ENCODE results near the gene ABL2.
A peak's percentile ranks its signal among the peaks of the same experiment; 100 is the strongest.

Gene ABL2

GRCh38 chr1:179095924-179096323 is 133.6 kb downstream of the ABL2 start:
- DNase-seq (ENCODE audit: low read depth): no peak
- H3K4me3 ChIP-seq (ENCODE audit: low read length): no peak overlapping the region
- TF ChIP-seq CTCF (conservative IDR thresholded peaks at IDR 0.05; ENCODE audit: low read length): no peak

GRCh38 chr1:179095377-179095776 is 134.1 kb downstream of the ABL2 start:
- no peak for TF ChIP-seq CTCF (conservative IDR thresholded peaks at IDR 0.05; ENCODE audit: low read length)
- peak; percentile 74 for DNase-seq (ENCODE audit: low read depth)
- no peak overlapping the region for H3K4me3 ChIP-seq (ENCODE audit: low read length)

- no peak for TF ChIP-seq CTCF (conservative IDR thresholded peaks at IDR 0.05; ENCODE audit: low read length)
- H3K4me3 ChIP-seq (ENCODE audit: low read length): no peak overlapping the region
- DNase-seq (ENCODE audit: low read depth): no peak
These were observed 134.7 kb downstream of the ABL2 start for GRCh38 chr1:179094818-179095217.

DNA sequence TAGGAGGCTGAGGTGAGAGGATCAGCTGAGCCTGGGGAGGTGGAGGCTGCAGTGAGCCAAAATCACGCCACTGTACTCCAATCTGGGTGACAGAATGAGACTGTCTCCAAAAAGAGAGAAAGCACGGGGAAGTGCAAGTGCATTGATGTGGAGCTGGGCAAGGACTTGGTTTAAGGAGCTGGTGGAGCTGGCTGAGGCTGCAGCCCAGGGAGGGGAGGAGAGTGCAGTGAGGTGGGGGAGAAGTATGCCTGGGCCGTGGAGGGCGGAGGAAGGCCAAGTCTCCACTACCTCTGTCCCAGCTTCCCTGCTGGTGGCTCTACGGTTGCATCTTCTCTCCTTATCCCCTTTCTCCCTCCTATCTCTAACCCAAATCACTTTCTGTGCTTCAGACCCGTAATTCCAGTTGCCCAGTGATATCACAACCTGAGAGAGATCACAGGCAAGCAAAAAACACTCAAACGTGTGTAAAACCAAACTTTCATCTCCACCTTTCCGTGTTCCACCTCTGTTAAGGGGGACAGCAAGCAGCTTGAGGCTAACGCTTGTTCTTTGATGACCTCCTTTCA is 136.5 kb downstream of the ABL2 start:
- TF ChIP-seq CTCF (conservative IDR thresholded peaks at IDR 0.05; ENCODE audit: low read length): no peak
- no peak overlapping the region for H3K4me3 ChIP-seq (ENCODE audit: low read length)
- no peak for DNase-seq (ENCODE audit: low read depth)

GRCh38 chr1:179091691-179092165 is 137.7 kb downstream of the ABL2 start:
- DNase-seq (ENCODE audit: low read depth): peak; percentile 96
- TF ChIP-seq CTCF (conservative IDR thresholded peaks at IDR 0.05; ENCODE audit: low read length): no peak
- no peak overlapping the region for H3K4me3 ChIP-seq (ENCODE audit: low read length)

DNA sequence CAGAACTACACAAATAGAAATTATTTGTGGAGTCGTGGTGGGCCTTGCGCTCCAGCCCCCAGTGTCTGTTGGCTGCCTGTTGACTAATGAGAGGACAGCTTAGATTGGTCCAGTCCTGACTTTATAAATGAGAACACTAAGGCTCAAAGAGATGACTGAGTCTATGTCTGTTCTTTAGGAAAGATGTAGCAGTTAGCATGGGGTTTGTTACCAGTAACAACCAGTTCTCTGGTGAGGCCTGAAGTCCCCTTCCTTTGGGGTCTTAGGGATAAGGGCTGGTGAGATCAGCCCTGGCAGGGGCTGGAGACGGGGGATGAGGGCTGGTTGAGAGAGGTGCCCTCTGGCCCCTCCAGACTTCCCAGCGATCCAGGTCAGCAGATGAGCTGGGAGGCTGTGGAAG is 138.6 kb downstream of the ABL2 start:
- H3K4me3 ChIP-seq (ENCODE audit: low read length): no peak overlapping the region
- DNase-seq (ENCODE audit: low read depth): no peak
- TF ChIP-seq CTCF (conservative IDR thresholded peaks at IDR 0.05; ENCODE audit: low read length): no peak

DNA sequence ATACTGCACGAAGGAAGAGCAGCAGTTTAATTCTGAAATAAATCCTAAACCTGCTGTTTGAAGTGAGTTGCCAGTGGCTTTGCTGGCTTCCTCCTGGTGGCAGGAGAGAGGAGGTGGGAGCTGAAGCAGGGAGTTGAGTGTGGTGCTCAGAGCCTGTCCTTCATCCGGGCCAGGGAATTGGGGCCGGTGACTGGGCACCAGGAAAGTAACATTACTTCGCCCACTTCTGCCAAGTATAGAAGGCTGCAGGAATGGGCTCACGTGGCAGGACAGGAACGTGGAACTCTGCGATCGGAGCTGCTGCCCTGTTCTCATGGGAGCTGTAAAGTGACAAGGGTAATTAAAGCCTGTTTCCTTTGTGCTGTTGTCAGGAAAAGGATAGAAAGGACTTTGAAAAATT is 139.0 kb downstream of the ABL2 start:
- DNase-seq (ENCODE audit: low read depth): peak; percentile 22
- no peak overlapping the region for H3K4me3 ChIP-seq (ENCODE audit: low read length)
- TF ChIP-seq CTCF (conservative IDR thresholded peaks at IDR 0.05; ENCODE audit: low read length): peak; percentile 37

Measured in AG10803 (cell line).